Esophagus muscularis mucosa (tissue), 3 donors: ENCODE results near the gene IFRD2.
"Not testable (repeated sequence)": the region's sequence is repeated elsewhere in the genome, so short reads cannot be mapped to it uniquely, and the experiment has no call there.

Source experiments
- EP300 ChIP-seq: sonication (generic); formaldehyde crosslinking; IDR thresholded peaks from one replicate; pipeline ENCODE4 v1.6.1; 2017; ENCODE audit warnings: antibody characterized with exemption
- POLR2AphosphoS5 ChIP-seq, 2 donors: sonication (generic); formaldehyde crosslinking; IDR thresholded peaks; one replicate each; pipeline ENCODE4 v1.6.1; 2017; ENCODE audit warnings: antibody characterized with exemption in 2 of 2

- not testable (repeated sequence) for TF ChIP-seq POLR2AphosphoS5 (IDR thresholded peaks at IDR 0.05); EP300
These were observed 47.4 kb downstream of the IFRD2 start for GRCh38 chr3:50244813-50245212.
